ENCODE results near the gene EVL.
"Not testable (repeated sequence)": the region's sequence is repeated elsewhere in the genome, so short reads cannot be mapped to it uniquely, and the experiment has no call there.

The EVL gene

DNA sequence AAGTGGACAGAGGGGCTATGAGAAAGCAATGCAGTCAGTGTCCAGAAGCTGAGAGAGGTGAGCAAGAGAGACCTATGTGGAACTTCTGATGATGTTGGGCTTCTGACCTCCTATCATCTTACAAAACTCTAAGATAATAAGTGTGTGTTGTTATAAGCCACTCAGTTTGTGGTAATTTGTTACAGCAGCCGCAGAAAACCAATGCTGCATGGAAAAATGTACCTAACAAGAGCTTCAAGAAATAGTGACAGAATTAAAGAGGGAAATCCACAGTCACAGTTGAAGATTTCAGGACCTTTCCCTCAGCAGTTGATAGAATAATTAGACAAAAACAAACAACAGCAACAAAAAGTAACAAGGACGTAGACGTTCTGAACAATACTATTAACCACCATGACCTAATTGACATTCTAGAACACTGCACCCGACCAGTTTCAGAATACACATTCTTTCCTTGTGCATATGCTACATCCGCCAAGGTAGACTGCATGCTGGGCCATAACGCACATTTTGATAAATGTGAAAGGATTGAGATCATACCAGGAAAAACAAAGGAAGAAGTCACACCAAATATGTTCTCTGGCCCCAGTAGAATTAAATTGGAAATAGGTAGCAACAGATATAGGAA lies 1.8 kb upstream of the EVL start:
- Histone ChIP-seq H3K27ac (replicated peaks) (peak overlapping the region; percentile 85; the same call in 1 of the 2 replicates), H3K4me3 (replicated peaks; ENCODE audit: insufficient read depth, low read length) (no peak overlapping the region), H3K27me3 (ENCODE audit: insufficient read depth, poor library complexity, severe bottlenecking) (no peaks in the 10 kb centered on the region)
- TF ChIP-seq POLR2AphosphoS5 (IDR thresholded peaks at IDR 0.05; ENCODE audit: low read depth) (no peak), GABPA (IDR thresholded peaks at IDR 0.05; ENCODE audit: low read depth) (no peak), SPI1 (IDR thresholded peaks at IDR 0.05; ENCODE audit: borderline replicate concordance, low read depth) (no peak)
- TF ChIP-seq, protein P1, sequence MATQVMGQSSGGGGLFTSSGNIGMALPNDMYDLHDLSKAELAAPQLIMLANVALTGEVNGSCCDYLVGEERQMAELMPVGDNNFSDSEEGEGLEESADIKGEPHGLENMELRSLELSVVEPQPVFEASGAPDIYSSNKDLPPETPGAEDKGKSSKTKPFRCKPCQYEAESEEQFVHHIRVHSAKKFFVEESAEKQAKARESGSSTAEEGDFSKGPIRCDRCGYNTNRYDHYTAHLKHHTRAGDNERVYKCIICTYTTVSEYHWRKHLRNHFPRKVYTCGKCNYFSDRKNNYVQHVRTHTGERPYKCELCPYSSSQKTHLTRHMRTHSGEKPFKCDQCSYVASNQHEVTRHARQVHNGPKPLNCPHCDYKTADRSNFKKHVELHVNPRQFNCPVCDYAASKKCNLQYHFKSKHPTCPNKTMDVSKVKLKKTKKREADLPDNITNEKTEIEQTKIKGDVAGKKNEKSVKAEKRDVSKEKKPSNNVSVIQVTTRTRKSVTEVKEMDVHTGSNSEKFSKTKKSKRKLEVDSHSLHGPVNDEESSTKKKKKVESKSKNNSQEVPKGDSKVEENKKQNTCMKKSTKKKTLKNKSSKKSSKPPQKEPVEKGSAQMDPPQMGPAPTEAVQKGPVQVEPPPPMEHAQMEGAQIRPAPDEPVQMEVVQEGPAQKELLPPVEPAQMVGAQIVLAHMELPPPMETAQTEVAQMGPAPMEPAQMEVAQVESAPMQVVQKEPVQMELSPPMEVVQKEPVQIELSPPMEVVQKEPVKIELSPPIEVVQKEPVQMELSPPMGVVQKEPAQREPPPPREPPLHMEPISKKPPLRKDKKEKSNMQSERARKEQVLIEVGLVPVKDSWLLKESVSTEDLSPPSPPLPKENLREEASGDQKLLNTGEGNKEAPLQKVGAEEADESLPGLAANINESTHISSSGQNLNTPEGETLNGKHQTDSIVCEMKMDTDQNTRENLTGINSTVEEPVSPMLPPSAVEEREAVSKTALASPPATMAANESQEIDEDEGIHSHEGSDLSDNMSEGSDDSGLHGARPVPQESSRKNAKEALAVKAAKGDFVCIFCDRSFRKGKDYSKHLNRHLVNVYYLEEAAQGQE (IDR thresholded peaks at IDR 0.05; ENCODE audit: insufficient replicate concordance, low read depth): no peak
- TF ChIP-seq, protein P2, sequence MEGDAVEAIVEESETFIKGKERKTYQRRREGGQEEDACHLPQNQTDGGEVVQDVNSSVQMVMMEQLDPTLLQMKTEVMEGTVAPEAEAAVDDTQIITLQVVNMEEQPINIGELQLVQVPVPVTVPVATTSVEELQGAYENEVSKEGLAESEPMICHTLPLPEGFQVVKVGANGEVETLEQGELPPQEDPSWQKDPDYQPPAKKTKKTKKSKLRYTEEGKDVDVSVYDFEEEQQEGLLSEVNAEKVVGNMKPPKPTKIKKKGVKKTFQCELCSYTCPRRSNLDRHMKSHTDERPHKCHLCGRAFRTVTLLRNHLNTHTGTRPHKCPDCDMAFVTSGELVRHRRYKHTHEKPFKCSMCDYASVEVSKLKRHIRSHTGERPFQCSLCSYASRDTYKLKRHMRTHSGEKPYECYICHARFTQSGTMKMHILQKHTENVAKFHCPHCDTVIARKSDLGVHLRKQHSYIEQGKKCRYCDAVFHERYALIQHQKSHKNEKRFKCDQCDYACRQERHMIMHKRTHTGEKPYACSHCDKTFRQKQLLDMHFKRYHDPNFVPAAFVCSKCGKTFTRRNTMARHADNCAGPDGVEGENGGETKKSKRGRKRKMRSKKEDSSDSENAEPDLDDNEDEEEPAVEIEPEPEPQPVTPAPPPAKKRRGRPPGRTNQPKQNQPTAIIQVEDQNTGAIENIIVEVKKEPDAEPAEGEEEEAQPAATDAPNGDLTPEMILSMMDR (IDR thresholded peaks at IDR 0.05; ENCODE audit: insufficient read depth, low read length): no peak
- DNase-seq (ENCODE audit: low read depth in 1 of 2, low spot score in 1 of 2): no peak

DNA sequence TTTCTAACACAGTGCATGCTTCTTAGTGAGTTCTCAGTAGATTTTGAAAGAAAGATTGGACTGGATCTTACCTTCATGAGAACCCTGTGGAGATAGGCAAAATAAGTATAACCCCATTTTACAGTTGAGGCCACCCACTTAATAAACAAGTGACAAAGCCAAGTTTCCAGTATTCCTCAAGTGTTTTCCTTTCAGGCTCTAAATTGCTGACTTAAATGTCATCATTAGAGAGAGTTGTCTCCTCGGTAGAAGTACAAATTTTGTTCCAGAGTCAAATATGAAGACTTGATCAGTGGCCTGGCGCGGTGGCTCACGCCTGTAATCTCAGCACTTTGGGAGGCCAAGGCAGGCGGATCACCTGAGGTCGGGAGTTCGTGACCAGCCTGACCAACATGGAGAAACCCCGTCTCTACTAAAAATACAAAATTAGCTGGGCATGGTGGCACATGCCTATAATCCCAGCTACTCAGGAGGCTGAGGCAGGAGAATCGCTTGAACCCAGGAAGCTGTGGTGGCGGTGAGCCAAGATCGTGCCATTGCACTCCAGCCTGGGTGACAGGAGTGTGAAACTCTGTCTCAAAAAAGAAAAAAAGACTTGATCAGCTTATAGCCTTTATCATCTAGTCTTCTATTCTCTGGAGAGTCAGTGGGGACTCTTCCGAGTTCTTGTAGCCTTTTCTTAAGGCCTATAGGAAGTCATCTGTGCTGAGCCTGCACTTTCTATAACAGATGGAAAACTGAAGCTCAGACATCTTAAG lies 708 bp upstream of the EVL start:
- not testable (repeated sequence) for H3K4me3 ChIP-seq (replicated peaks; ENCODE audit: insufficient read depth, low read length); H3K27me3 ChIP-seq (ENCODE audit: insufficient read depth, poor library complexity, severe bottlenecking); DNase-seq (ENCODE audit: low read depth in 1 of 2, low spot score in 1 of 2)
- H3K27ac ChIP-seq (replicated peaks): peak overlapping the region; percentile 85
- 0 out of 2 replicates have a peak, but pooled peaks have one; percentile 6 for TF ChIP-seq SPI1 (IDR thresholded peaks at IDR 0.05; ENCODE audit: borderline replicate concordance, low read depth)

DNA sequence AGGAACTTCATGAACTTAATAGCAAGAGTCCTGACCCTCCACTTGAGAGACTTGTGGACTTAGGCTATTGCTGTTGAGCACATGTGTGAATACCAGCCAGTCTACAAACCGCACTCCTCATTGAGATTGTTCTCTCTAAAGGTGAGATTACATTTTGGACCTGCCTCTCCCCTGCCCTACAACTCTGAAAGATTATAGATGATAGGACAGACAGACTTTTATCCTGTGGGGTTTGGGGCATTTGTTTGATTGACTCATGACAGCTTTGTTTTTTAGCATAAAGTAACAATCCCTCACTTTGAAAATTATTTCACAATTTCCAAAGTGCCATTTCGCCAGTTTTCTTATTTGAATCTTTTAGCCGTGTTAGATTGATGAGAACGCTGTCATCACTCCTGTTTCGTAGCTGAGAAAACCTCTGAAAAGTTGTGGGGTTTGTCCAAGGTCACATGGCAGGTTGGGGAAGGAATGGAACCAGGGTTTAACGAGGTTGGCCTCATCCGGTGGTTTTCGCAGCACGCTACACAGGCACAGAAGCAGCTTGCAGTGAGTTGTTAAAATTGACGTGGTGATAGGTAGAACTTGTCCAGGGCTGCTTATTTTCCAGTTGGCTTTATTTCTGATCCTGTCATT lies 836 bp downstream of the EVL start:
- H3K4me3 ChIP-seq (replicated peaks; ENCODE audit: insufficient read depth, low read length): no peak overlapping the region; the same call in 1 of the 2 replicates
- H3K27me3 ChIP-seq (ENCODE audit: insufficient read depth, poor library complexity, severe bottlenecking): no peaks in the 10 kb centered on the region
- TF ChIP-seq, protein P2 (IDR thresholded peaks at IDR 0.05; ENCODE audit: insufficient read depth, low read length): no peak
- TF ChIP-seq POLR2AphosphoS5 (IDR thresholded peaks at IDR 0.05; ENCODE audit: low read depth) (peak; percentile 73; the same call in 1 of the 2 replicates), SPI1 (IDR thresholded peaks at IDR 0.05; ENCODE audit: borderline replicate concordance, low read depth) (no peak)
- H3K27ac ChIP-seq (replicated peaks): peak overlapping the region; percentile 85
- peak; percentile 53 to 92 for DNase-seq (ENCODE audit: low read depth in 1 of 2, low spot score in 1 of 2)

DNA sequence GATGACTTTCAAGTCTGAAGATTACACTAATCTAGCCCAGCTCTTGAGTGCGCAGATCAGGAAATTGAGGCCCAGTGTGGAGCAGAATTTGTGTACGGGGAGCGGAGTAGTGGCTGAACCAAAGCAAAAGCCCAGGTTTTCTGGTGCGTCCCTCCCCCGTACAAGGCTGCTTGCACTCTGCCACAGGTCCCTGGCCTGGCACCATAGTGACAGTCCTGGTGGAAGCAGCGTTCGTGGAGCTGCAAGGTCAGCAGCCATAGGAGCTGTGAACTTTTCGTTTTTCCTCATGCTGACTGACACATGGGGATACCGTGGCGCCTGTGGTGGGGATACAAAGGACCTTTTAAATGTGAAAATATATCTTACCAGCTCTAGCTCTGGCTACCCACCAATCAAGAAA lies 1.7 kb downstream of the EVL start:
- peak overlapping the region; percentile 85 for H3K27ac ChIP-seq (replicated peaks)

More for the DNA sequence above, 1.7 kb downstream of the EVL start:
- DNase-seq (ENCODE audit: low read depth in 1 of 2, low spot score in 1 of 2): peak in 1 of 2 experiments; percentile 39
- Histone ChIP-seq H3K27me3 (ENCODE audit: insufficient read depth, poor library complexity, severe bottlenecking) (no peaks in the 10 kb centered on the region), H3K4me3 (replicated peaks; ENCODE audit: insufficient read depth, low read length) (no peak overlapping the region)
- TF ChIP-seq SPI1 (IDR thresholded peaks at IDR 0.05; ENCODE audit: borderline replicate concordance, low read depth) (no peak), POLR2AphosphoS5 (IDR thresholded peaks at IDR 0.05; ENCODE audit: low read depth) (no peak; the same call in 1 of the 2 replicates), GABPA (IDR thresholded peaks at IDR 0.05; ENCODE audit: low read depth) (no peak)
- TF ChIP-seq, protein P1 (IDR thresholded peaks at IDR 0.05; ENCODE audit: insufficient replicate concordance, low read depth): no peak

All from HL-60 (cell line).